IMR-90 (cell line): Measurements from ENCODE around the gene KCNK3.

Experiments
- BHLHE40 ChIP-seq: fragments of 150-350 bp; IDR thresholded peaks from 2 replicates; pipeline ENCODE4 v1.6.1; 2016; ENCODE audit warnings: mild to moderate bottlenecking, low read depth, low read length
- CEBPB ChIP-seq: IDR thresholded peaks from 2 replicates; pipeline ENCODE4 v1.6.1; 2012; ENCODE audit warnings: low read depth, low read length, improper control_type of control experiment
- CHD1 ChIP-seq: IDR thresholded peaks from 2 replicates; pipeline ENCODE4 v1.6.1; 2012; ENCODE audit warnings: low read depth, low read length, improper control_type of control experiment
- FOS ChIP-seq: fragments of 150-350 bp; IDR thresholded peaks from 2 replicates; pipeline ENCODE4 v1.6.1; 2016; ENCODE audit warnings: low read depth, low read length
- MAFK ChIP-seq: IDR thresholded peaks from 2 replicates; pipeline ENCODE4 v1.6.1; 2012; ENCODE audit warnings: low read depth, low read length, improper control_type of control experiment
- POLR2A ChIP-seq: IDR thresholded peaks from 2 replicates; pipeline ENCODE4 v1.6.1; 2012; ENCODE audit warnings: mild to moderate bottlenecking, low read depth, low read length
- RFX5 ChIP-seq: IDR thresholded peaks from 2 replicates; pipeline ENCODE4 v1.8.0; 2012; ENCODE audit warnings: low read depth, mild to moderate bottlenecking, low read length, moderate library complexity
- SMC3 ChIP-seq: fragments of 150-350 bp; IDR thresholded peaks from 2 replicates; pipeline ENCODE4 v1.6.1; 2016; ENCODE audit warnings: low read depth, mild to moderate bottlenecking, antibody characterized with exemption, low read length, moderate library complexity
- TF ChIP-seq, protein P1 (sequence below): conservative IDR thresholded peaks from 2 replicates; pipeline ENCODE4 v1.5.1; 2012; ENCODE audit warnings: mild to moderate bottlenecking, low read depth, low read length, improper control_type of control experiment

DNA sequence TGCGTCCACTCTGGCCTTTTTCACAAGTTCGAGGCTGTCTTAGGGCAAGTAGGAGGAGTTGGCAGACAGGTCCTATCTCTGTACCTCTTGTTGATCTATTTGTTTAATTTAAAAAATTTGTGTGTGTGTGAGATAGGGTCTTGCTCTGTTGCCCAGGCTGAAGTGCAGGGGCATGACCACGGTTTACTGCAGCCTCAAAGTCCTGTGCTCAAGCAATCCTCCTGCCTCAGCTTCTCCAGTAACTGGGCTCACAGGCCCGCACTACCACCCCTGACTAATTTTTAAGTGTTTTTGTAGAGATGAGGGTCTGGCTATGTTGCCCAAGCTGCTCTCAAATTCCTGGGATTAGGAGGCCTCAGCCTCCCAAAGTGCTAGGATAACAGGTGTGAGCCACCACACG is 67.3 kb downstream of the KCNK3 start:
- TF ChIP-seq POLR2A (no peak), FOS (no peak), CHD1 (no peak), RFX5 (no peak), CEBPB (no peak), MAFK (no peak), BHLHE40 (no peak), SMC3 (no peak)
- TF ChIP-seq, protein P1, sequence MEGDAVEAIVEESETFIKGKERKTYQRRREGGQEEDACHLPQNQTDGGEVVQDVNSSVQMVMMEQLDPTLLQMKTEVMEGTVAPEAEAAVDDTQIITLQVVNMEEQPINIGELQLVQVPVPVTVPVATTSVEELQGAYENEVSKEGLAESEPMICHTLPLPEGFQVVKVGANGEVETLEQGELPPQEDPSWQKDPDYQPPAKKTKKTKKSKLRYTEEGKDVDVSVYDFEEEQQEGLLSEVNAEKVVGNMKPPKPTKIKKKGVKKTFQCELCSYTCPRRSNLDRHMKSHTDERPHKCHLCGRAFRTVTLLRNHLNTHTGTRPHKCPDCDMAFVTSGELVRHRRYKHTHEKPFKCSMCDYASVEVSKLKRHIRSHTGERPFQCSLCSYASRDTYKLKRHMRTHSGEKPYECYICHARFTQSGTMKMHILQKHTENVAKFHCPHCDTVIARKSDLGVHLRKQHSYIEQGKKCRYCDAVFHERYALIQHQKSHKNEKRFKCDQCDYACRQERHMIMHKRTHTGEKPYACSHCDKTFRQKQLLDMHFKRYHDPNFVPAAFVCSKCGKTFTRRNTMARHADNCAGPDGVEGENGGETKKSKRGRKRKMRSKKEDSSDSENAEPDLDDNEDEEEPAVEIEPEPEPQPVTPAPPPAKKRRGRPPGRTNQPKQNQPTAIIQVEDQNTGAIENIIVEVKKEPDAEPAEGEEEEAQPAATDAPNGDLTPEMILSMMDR = no peak
